ENCODE data around the gene IFNA14.
"Not testable (repeated sequence)": the region's sequence is repeated elsewhere in the genome, so short reads cannot be mapped to it uniquely, and the experiment has no call there.

Gene IFNA14

GRCh38 chr9:21239911-21240310 lies at the start of gene IFNA14:
IFNA14 (minus strand) TSS chr9:21240005; CDS start chr9:21239935, 70 bp downstream.
- DNase-seq (ENCODE audit: low read depth): no peak

GRCh38 chr9:21287280-21287679 lies 47.5 kb upstream of the IFNA14 start:
- no peak for DNase-seq (ENCODE audit: low read depth)

- DNase-seq (ENCODE audit: low read depth): no peak
Observed at GRCh38 chr9:21286659-21287058, 46.9 kb upstream of the IFNA14 start.

- DNase-seq (ENCODE audit: low read depth): no peak
Observed at GRCh38 chr9:21286099-21286498, 46.3 kb upstream of the IFNA14 start.

GRCh38 chr9:21281275-21281674 lies 41.5 kb upstream of the IFNA14 start:
- no peak for DNase-seq (ENCODE audit: low read depth)

- no peak for DNase-seq (ENCODE audit: low read depth)
Observed at GRCh38 chr9:21268347-21268657, 28.5 kb upstream of the IFNA14 start.

- DNase-seq (ENCODE audit: low read depth): no peak
Observed at GRCh38 chr9:21267485-21268346, 27.9 kb upstream of the IFNA14 start.

- no peak for DNase-seq (ENCODE audit: low read depth)
Observed at GRCh38 chr9:21266733-21267484, 27.1 kb upstream of the IFNA14 start.

- no peak for DNase-seq (ENCODE audit: low read depth)
Observed at GRCh38 chr9:21265421-21266189, 25.8 kb upstream of the IFNA14 start.

GRCh38 chr9:21255538-21256212 lies 15.9 kb upstream of the IFNA14 start:
- DNase-seq (ENCODE audit: low read depth): no peak

GRCh38 chr9:21252721-21253547 lies 13.1 kb upstream of the IFNA14 start:
- no peak for DNase-seq (ENCODE audit: low read depth)

GRCh38 chr9:21251638-21252037 lies 11.8 kb upstream of the IFNA14 start:
- DNase-seq (ENCODE audit: low read depth): no peak

- DNase-seq (ENCODE audit: low read depth): no peak
Observed at GRCh38 chr9:21251190-21251589, 11.4 kb upstream of the IFNA14 start.

GRCh38 chr9:21244836-21245235 lies 5.0 kb upstream of the IFNA14 start:
- DNase-seq (ENCODE audit: low read depth): no peak

GRCh38 chr9:21236360-21236714 lies 3.5 kb downstream of the IFNA14 start:
- DNase-seq (ENCODE audit: low read depth): not testable (repeated sequence)

GRCh38 chr9:21235468-21236359 lies 4.1 kb downstream of the IFNA14 start:
- peak; percentile 32 for DNase-seq (ENCODE audit: low read depth)

GRCh38 chr9:21234153-21234687 lies 5.6 kb downstream of the IFNA14 start:
- no peak for DNase-seq (ENCODE audit: low read depth)

- no peak for DNase-seq (ENCODE audit: low read depth)
Observed at GRCh38 chr9:21233258-21233657, 6.5 kb downstream of the IFNA14 start.

- DNase-seq (ENCODE audit: low read depth): no peak
Observed at GRCh38 chr9:21228122-21228521, 11.7 kb downstream of the IFNA14 start, which contains the start of gene IFNA17. IFNA17 (minus strand) TSS chr9:21228222; CDS start chr9:21228173, 49 bp downstream.

GRCh38 chr9:21217211-21217610 lies 22.6 kb downstream of the IFNA14 start, which contains the start of gene IFNA16:
IFNA16 (minus strand) TSS chr9:21217311; CDS start chr9:21217305, 6 bp downstream.
- DNase-seq (ENCODE audit: low read depth): not testable (repeated sequence)
